GM18520 (cell line): ENCODE results near the gene STAC3.

Experiments
- ATAC-seq: cut with Tn5 transposase; IDR thresholded peaks from one replicate; pipeline ENCODE4 v1.9.1; 2021; ENCODE audit not compliant: unreplicated experiment

The STAC3 gene

GRCh38 chr12:57195186-57195585 is 55.8 kb downstream of the STAC3 start:
- no peak for ATAC-seq

DNA sequence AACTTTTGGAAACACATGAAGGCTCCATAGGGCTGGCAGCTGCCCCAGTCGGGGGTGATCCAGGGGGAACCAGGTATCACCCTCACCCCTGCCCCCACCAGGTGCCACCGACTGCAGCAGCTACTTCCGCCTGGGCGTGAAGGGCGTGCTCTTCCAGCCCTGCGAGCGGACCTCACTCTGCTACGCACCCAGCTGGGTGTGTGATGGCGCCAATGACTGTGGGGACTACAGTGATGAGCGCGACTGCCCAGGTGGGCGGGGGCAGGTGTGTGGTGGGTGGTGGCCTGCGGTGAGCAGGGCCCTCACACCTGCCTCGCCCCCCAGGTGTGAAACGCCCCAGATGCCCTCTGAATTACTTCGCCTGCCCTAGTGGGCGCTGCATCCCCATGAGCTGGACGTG is 56.7 kb downstream of the STAC3 start:
- ATAC-seq, result no peak

DNA sequence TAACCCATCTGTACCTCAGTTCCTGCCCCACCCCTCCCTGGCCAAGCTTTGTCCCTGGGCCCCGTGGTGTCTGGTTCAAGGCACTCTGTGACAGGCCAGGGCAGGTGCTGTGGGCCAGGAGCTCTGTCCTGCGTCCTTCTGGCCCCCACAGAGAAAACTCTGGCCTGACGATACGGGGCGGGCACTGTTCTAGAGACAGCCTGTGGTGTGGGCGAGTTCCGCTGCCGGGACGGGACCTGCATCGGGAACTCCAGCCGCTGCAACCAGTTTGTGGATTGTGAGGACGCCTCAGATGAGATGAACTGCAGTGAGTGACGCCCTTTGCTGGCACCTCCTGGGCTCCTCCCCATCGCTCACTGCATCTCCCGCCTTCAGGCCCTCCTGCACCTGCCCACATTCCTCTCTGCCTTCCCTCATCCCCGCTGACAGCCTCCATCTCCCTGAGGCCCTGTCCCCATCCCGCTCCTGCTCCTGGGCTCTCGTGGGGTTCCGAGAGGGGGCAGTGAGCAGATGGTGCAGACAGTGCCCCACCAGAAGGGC is 57.2 kb downstream of the STAC3 start:
- ATAC-seq, result no peak
